Ovary (tissue), 9 donors: Measurements from ENCODE around the gene DOCK10. TPM values are rescaled to one million over a fixed set of nuclear protein-coding genes. Genes with fewer than 3 reads are reported as not detected.

Experiments
- DNase-seq, 5 donors: peaks; one replicate each; pipeline ENCODE4 v3.0.0-alpha.2; 2019 to 2020
- H3K27ac ChIP-seq, 2 donors: fragments of 200-600 bp; one replicate each; pipeline versions ENCODE4 v1.5.1 to v1.8.0; 2019 to 2022
- H3K27me3 ChIP-seq: fragments of 200-600 bp; one replicate; pipeline ENCODE4 v1.8.0; 2022
- H3K36me3 ChIP-seq: fragments of 200-600 bp; sonication (generic); one replicate; pipeline ENCODE4 v1.5.1; 2019
- H3K4me1 ChIP-seq: one replicate; pipeline ENCODE4 v1.8.1; 2013; ENCODE audit warnings: mild to moderate bottlenecking, moderate library complexity; ENCODE audit not compliant: insufficient read depth
- H3K4me3 ChIP-seq: fragments of 200-600 bp; sonication (generic); one replicate; pipeline ENCODE4 v1.5.1; 2017
- H3K9me3 ChIP-seq, 2 donors: fragments of 200-600 bp in 1 of 2; sonication (generic) in 1 of 2; one replicate each; pipeline versions ENCODE4 v1.5.1 to v1.8.1; 2013 to 2019; ENCODE audit warnings: mild to moderate bottlenecking in 1 of 2, moderate library complexity in 1 of 2
- CTCF ChIP-seq, 3 donors: fragments of 450-650 bp in 2 of 3; fragments of 200-600 bp in 1 of 3; IDR thresholded peaks; one replicate each; pipeline versions ENCODE4 v1.5.1 to v1.8.0; 2016 to 2022; ENCODE audit warnings: antibody characterized with exemption in 3 of 3, mild to moderate bottlenecking in 1 of 3
- EP300 ChIP-seq: sonication (generic); formaldehyde crosslinking; IDR thresholded peaks from one replicate; pipeline ENCODE4 v1.6.1; 2017; ENCODE audit warnings: antibody characterized with exemption
- POLR2A ChIP-seq: fragments of 450-650 bp; IDR thresholded peaks from one replicate; pipeline ENCODE4 v1.6.1; 2017; ENCODE audit warnings: antibody characterized with exemption, mild to moderate bottlenecking, moderate library complexity
- WGBS, 3 donors: extraction: QIAGEN DNeasy Blood & Tissue Kit in 1 of 3; methylation state at CpG; one replicate each; pipeline versions ENCODE4 v1.1.5 to v1.1.7; 2013 to 2017; 5-methylcytosine and 5-hydroxymethylcytosine counted together
- intact Hi-C, 4 donors: fragments of 100-400 bp; cut with DNase I; formaldehyde crosslinking; loops; one replicate each; pipeline versions ENCODE4 v1.11.0 to v1.15.1; 2022 to 2023
- polyA plus RNA-seq, 2 donors: library from polyadenylated mRNA; stranded (reverse); fragments of 200-250 nt in 1 of 2; fragments of 350-450 nt in 1 of 2; fragmentation: Illumina TruSeq in 1 of 2; extraction: RNeasy Lipid Tissue Mini Kit (QIAGEN cat#74804) in 1 of 2; gene quantifications; one replicate each; pipeline ENCODE4 v1.2.3, GENCODE V29; 2013 to 2014
- total RNA-seq, 7 donors: library from RNA; depleted of rRNA in 2 of 7; stranded (reverse); fragments of >200 nt in 2 of 7; fragmentation: NEBNext Ultra II Directional in 3 of 7; extraction: Animal tissue kit (Norgen Biotek cat#: 25700) in 3 of 7; gene quantifications; one replicate each; pipeline versions ENCODE4 v1.1.0 to v1.2.4, GENCODE V29; 2016 to 2023
- donor health status: DM: no; HTN: no; CAD: no; lungs with moderate emphysema.
- donor health status: DM: no; HTN: no; CAD: no.
- donor health status: Bipolar disorder and iron deficiency.
- donor health status: DM: yes; HTN: yes; CAD: no.
- donor health status: DM: no; HTN: no; CAD: no.
- donor health status: DM: yes; HTN: yes; CAD: no.

DOCK10 gene
- total and polyA plus RNA-seq, 9 donors, result 15.3 to 42.5 (median 31.2) TPM

GRCh38 chr2:224847381-224847780 is 194.9 kb downstream of the DOCK10 start:
- no peak for DNase-seq
- Histone ChIP-seq H3K4me3 (no peak overlapping the region), H3K4me1 (peaks cover 3% of the 10 kb centered on the region), H3K27ac (no peak overlapping the region), H3K9me3 (no peaks in the 10 kb centered on the region), H3K36me3 (no peaks in the 10 kb centered on the region), H3K27me3 (no peaks in the 10 kb centered on the region)
- TF ChIP-seq EP300 (no peak), CTCF (IDR thresholded peaks at IDR 0.05) (no peak), POLR2A (no peak)
- WGBS, 3 donors, result 76 to 81% (median 78%) methylated on average over 2 of the region's 2 CpGs
- intact Hi-C loops, result no loop called here

GRCh38 chr2:224846686-224847085 is 195.6 kb downstream of the DOCK10 start:
- 54 to 68% (median 68%) methylated on average over 5 of the region's 5 CpGs for WGBS, 3 donors

GRCh38 chr2:224846161-224846560 is 196.1 kb downstream of the DOCK10 start:
- no peaks in the 10 kb centered on the region for H3K27me3 ChIP-seq
- H3K36me3 ChIP-seq, result no peaks in the 10 kb centered on the region
- DNase-seq, result no peak
- no peak overlapping the region for H3K4me3 ChIP-seq
- intact Hi-C loops, result no loop called here
- H3K9me3 ChIP-seq, result no peaks in the 10 kb centered on the region
- no peak for TF ChIP-seq CTCF (IDR thresholded peaks at IDR 0.05)
- TF ChIP-seq EP300, result no peak
- peaks cover 3% of the 10 kb centered on the region for H3K4me1 ChIP-seq
- no peak overlapping the region for H3K27ac ChIP-seq
- 80 to 83% (median 83%) methylated on average over 4 of the region's 4 CpGs for WGBS, 3 donors

More at GRCh38 chr2:224846686-224847085, 195.6 kb downstream of the DOCK10 start:
- no peak for DNase-seq
- H3K27me3 ChIP-seq, result no peaks in the 10 kb centered on the region
- intact Hi-C loops, result no loop called here
- no peak overlapping the region for H3K4me3 ChIP-seq
- H3K36me3 ChIP-seq, result no peaks in the 10 kb centered on the region
- no peak overlapping the region for H3K27ac ChIP-seq
- peaks cover 3% of the 10 kb centered on the region for H3K4me1 ChIP-seq
- no peaks in the 10 kb centered on the region for H3K9me3 ChIP-seq
- TF ChIP-seq EP300 (no peak), POLR2A (no peak)

GRCh38 chr2:224843141-224843540 is 199.1 kb downstream of the DOCK10 start:
- no peaks in the 10 kb centered on the region for H3K4me1 ChIP-seq
- H3K36me3 ChIP-seq, result no peaks in the 10 kb centered on the region
- no peak overlapping the region for H3K27ac ChIP-seq

More at GRCh38 chr2:224843141-224843540, 199.1 kb downstream of the DOCK10 start:
- H3K9me3 ChIP-seq, result no peaks in the 10 kb centered on the region
- intact Hi-C loops, result no loop called here
- no peak for TF ChIP-seq POLR2A
- no peak for TF ChIP-seq CTCF (IDR thresholded peaks at IDR 0.05)
- no peak for TF ChIP-seq EP300
- 79 to 89% (median 82%) methylated on average over 2 of the region's 2 CpGs for WGBS, 3 donors
- no peaks in the 10 kb centered on the region for H3K27me3 ChIP-seq
- no peak for DNase-seq
- no peak overlapping the region for H3K4me3 ChIP-seq
